Prostate gland (tissue), 2 donors: ENCODE results near the gene BIK.

Source experiments
- POLR2A ChIP-seq: fragments of 450-650 bp; IDR thresholded peaks from one replicate; pipeline ENCODE4 v1.6.1; 2016; ENCODE audit warnings: antibody characterized with exemption, mild to moderate bottlenecking
- POLR2AphosphoS5 ChIP-seq: sonication (generic); formaldehyde crosslinking; IDR thresholded peaks from one replicate; pipeline ENCODE4 v1.6.1; 2017; ENCODE audit warnings: antibody characterized with exemption
- TF ChIP-seq, protein P1 (sequence below), 4 experiments: fragments of 200-600 bp in 2 of 4; fragments of 450-650 bp in 2 of 4; sonication (generic) in 2 of 4; IDR thresholded peaks; 1 replicate in 3 of 4; 2 replicates in 1 of 4; pipeline ENCODE4 v1.5.1; 2016 to 2019; ENCODE audit warnings: antibody characterized with exemption in 4 of 4, mild to moderate bottlenecking in 2 of 4, moderate library complexity in 2 of 4

GRCh38 chr22:43131773-43132501 lies 21.4 kb downstream of the BIK start:
- TF ChIP-seq, protein P1, sequence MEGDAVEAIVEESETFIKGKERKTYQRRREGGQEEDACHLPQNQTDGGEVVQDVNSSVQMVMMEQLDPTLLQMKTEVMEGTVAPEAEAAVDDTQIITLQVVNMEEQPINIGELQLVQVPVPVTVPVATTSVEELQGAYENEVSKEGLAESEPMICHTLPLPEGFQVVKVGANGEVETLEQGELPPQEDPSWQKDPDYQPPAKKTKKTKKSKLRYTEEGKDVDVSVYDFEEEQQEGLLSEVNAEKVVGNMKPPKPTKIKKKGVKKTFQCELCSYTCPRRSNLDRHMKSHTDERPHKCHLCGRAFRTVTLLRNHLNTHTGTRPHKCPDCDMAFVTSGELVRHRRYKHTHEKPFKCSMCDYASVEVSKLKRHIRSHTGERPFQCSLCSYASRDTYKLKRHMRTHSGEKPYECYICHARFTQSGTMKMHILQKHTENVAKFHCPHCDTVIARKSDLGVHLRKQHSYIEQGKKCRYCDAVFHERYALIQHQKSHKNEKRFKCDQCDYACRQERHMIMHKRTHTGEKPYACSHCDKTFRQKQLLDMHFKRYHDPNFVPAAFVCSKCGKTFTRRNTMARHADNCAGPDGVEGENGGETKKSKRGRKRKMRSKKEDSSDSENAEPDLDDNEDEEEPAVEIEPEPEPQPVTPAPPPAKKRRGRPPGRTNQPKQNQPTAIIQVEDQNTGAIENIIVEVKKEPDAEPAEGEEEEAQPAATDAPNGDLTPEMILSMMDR (IDR thresholded peaks at IDR 0.05) = no peak
- TF ChIP-seq POLR2A (no peak), POLR2AphosphoS5 (no peak)
